SK-N-MC (cell line): ENCODE data around the gene TMEM132C.

ENCODE experiments used
- EZH2 ChIP-seq: fragments of 200-600 bp; sonication (generic); IDR thresholded peaks from one replicate; pipeline ENCODE4 v1.6.1; 2017; ENCODE audit warnings: antibody characterized with exemption
- POLR2AphosphoS5 ChIP-seq: IDR thresholded peaks from 2 replicates; pipeline ENCODE4 v1.6.1; 2012; ENCODE audit warnings: mild to moderate bottlenecking, low read depth, low read length, borderline replicate concordance

- no peak for TF ChIP-seq EZH2
- TF ChIP-seq POLR2AphosphoS5: no peak
Observed at GRCh38 chr12:128652136-128652751, 385.3 kb downstream of the TMEM132C start.
